Stimulated activated memory B cell treated with anti-CD40 and anti-IgM and Interleukin-4, amounts not matched to agents 10 μg/mL and 1 μg/mL and 100 μg/mL, for 72 hours (primary cell): ENCODE data around the gene EFHC1.
"Not testable (repeated sequence)": the region's sequence is repeated elsewhere in the genome, so short reads cannot be mapped to it uniquely, and the experiment has no call there.

Source experiments
- ATAC-seq: fragments of 150-1000 bp; cut with Tn5 transposase; 2 replicates; pipeline ENCODE4 v1.10.0; 2021
- H3K27ac Mint-ChIP-seq: one replicate; pipeline ENCODE4 v1.8.0; 2022; ENCODE audit warnings: mild to moderate bottlenecking, mixed read lengths
- H3K27me3 Mint-ChIP-seq: one replicate; pipeline ENCODE4 v1.8.0; 2022; ENCODE audit warnings: mixed read lengths
- H3K36me3 Mint-ChIP-seq: one replicate; pipeline ENCODE4 v1.8.0; 2022; ENCODE audit warnings: mixed read lengths
- H3K4me1 Mint-ChIP-seq: one replicate; pipeline ENCODE4 v1.8.0; 2022; ENCODE audit warnings: mixed read lengths
- H3K4me3 Mint-ChIP-seq: one replicate; pipeline ENCODE4 v1.8.0; 2022; ENCODE audit warnings: mild to moderate bottlenecking, moderate library complexity, mixed read lengths
- H3K9me3 Mint-ChIP-seq: one replicate; pipeline ENCODE4 v1.8.0; 2022; ENCODE audit warnings: mixed read lengths

EFHC1 gene

GRCh38 chr6:52411911-52412310, 8.2 kb upstream of the EFHC1 start:
- H3K4me3 Mint-ChIP-seq: no peak overlapping the region
- H3K9me3 Mint-ChIP-seq: no peaks in the 10 kb centered on the region
- no peaks in the 10 kb centered on the region for H3K36me3 Mint-ChIP-seq
- H3K27me3 Mint-ChIP-seq: no peaks in the 10 kb centered on the region
- H3K4me1 Mint-ChIP-seq: no peaks in the 10 kb centered on the region
- no peak for ATAC-seq
- no peak overlapping the region for H3K27ac Mint-ChIP-seq

GRCh38 chr6:52415333-52415732, 4.8 kb upstream of the EFHC1 start:
- no peak overlapping the region for H3K27ac Mint-ChIP-seq
- H3K4me1 Mint-ChIP-seq: peaks cover 6% of the 10 kb centered on the region
- H3K27me3 Mint-ChIP-seq: no peaks in the 10 kb centered on the region
- no peak for ATAC-seq
- H3K4me3 Mint-ChIP-seq: no peak overlapping the region
- H3K9me3 Mint-ChIP-seq: no peaks in the 10 kb centered on the region
- no peaks in the 10 kb centered on the region for H3K36me3 Mint-ChIP-seq

- ATAC-seq: no peak
- H3K4me3 Mint-ChIP-seq: no peak overlapping the region
These were observed 4.1 kb upstream of the EFHC1 start for GRCh38 chr6:52415917-52416628.

GRCh38 chr6:52416629-52417151, 3.5 kb upstream of the EFHC1 start:
- ATAC-seq: no peak
- Mint-ChIP-seq H3K9me3 (no peaks in the 10 kb centered on the region), H3K4me3 (no peak overlapping the region), H3K27me3 (no peaks in the 10 kb centered on the region), H3K27ac (no peak overlapping the region), H3K36me3 (no peaks in the 10 kb centered on the region), H3K4me1 (peaks cover 6% of the 10 kb centered on the region)

More at GRCh38 chr6:52415917-52416628, 4.1 kb upstream of the EFHC1 start:
- H3K36me3 Mint-ChIP-seq: no peaks in the 10 kb centered on the region
- H3K4me1 Mint-ChIP-seq: peaks cover 6% of the 10 kb centered on the region
- no peak overlapping the region for H3K27ac Mint-ChIP-seq
- no peaks in the 10 kb centered on the region for H3K27me3 Mint-ChIP-seq
- H3K9me3 Mint-ChIP-seq: no peaks in the 10 kb centered on the region

GRCh38 chr6:52417675-52418111, 2.4 kb upstream of the EFHC1 start:
- Mint-ChIP-seq H3K36me3 (no peaks in the 10 kb centered on the region), H3K4me3 (no peak overlapping the region), H3K27me3 (no peaks in the 10 kb centered on the region), H3K4me1 (peaks cover 6% of the 10 kb centered on the region), H3K9me3 (no peaks in the 10 kb centered on the region), H3K27ac (no peak overlapping the region)
- no peak for ATAC-seq

- H3K4me1 Mint-ChIP-seq: peaks cover 6% of the 10 kb centered on the region
- H3K9me3 Mint-ChIP-seq: no peaks in the 10 kb centered on the region
- H3K4me3 Mint-ChIP-seq: no peak overlapping the region
- no peaks in the 10 kb centered on the region for H3K27me3 Mint-ChIP-seq
- no peaks in the 10 kb centered on the region for H3K36me3 Mint-ChIP-seq
- ATAC-seq: no peak
- H3K27ac Mint-ChIP-seq: no peak overlapping the region
These were observed 1.5 kb upstream of the EFHC1 start for GRCh38 chr6:52418606-52419005.

- no peaks in the 10 kb centered on the region for H3K9me3 Mint-ChIP-seq
- H3K4me1 Mint-ChIP-seq: peaks cover 6% of the 10 kb centered on the region
- H3K27ac Mint-ChIP-seq: no peak overlapping the region
- ATAC-seq: no peak
- no peak overlapping the region for H3K4me3 Mint-ChIP-seq
- no peaks in the 10 kb centered on the region for H3K27me3 Mint-ChIP-seq
- H3K36me3 Mint-ChIP-seq: peaks cover 5% of the 10 kb centered on the region
These were observed 671 bp downstream of the EFHC1 start for GRCh38 chr6:52420668-52421358.

GRCh38 chr6:52422156-52422555, 2.0 kb downstream of the EFHC1 start:
- H3K36me3 Mint-ChIP-seq: peaks cover 5% of the 10 kb centered on the region
- no peak for ATAC-seq
- peaks cover 6% of the 10 kb centered on the region for H3K4me1 Mint-ChIP-seq

GRCh38 chr6:52423448-52423847, 3.3 kb downstream of the EFHC1 start:
- H3K27ac Mint-ChIP-seq: no peak overlapping the region
- no peaks in the 10 kb centered on the region for H3K9me3 Mint-ChIP-seq
- H3K4me1 Mint-ChIP-seq: peaks cover 6% of the 10 kb centered on the region
- peaks cover 8% of the 10 kb centered on the region for H3K36me3 Mint-ChIP-seq
- no peak for ATAC-seq
- no peak overlapping the region for H3K4me3 Mint-ChIP-seq
- no peaks in the 10 kb centered on the region for H3K27me3 Mint-ChIP-seq

More at GRCh38 chr6:52422156-52422555, 2.0 kb downstream of the EFHC1 start:
- no peak overlapping the region for H3K27ac Mint-ChIP-seq
- H3K4me3 Mint-ChIP-seq: no peak overlapping the region
- H3K9me3 Mint-ChIP-seq: no peaks in the 10 kb centered on the region
- H3K27me3 Mint-ChIP-seq: no peaks in the 10 kb centered on the region

- Mint-ChIP-seq H3K4me1 (peaks cover 6% of the 10 kb centered on the region), H3K4me3 (no peak overlapping the region), H3K27ac (no peak overlapping the region), H3K9me3 (no peaks in the 10 kb centered on the region), H3K27me3 (no peaks in the 10 kb centered on the region), H3K36me3 (peaks cover 13% of the 10 kb centered on the region)
- no peak for ATAC-seq
These were observed 3.8 kb downstream of the EFHC1 start for GRCh38 chr6:52423971-52424381.

GRCh38 chr6:52424513-52424912, 4.4 kb downstream of the EFHC1 start:
- H3K9me3 Mint-ChIP-seq: peaks cover under 1% of the 10 kb centered on the region
- no peak overlapping the region for H3K4me3 Mint-ChIP-seq
- ATAC-seq: no peak
- H3K4me1 Mint-ChIP-seq: peaks cover 1% of the 10 kb centered on the region
- H3K36me3 Mint-ChIP-seq: peaks cover 18% of the 10 kb centered on the region
- no peaks in the 10 kb centered on the region for H3K27me3 Mint-ChIP-seq
- no peak overlapping the region for H3K27ac Mint-ChIP-seq

- Mint-ChIP-seq H3K27ac (no peak overlapping the region), H3K4me3 (no peak overlapping the region), H3K36me3 (peaks cover 40% of the 10 kb centered on the region), H3K27me3 (no peaks in the 10 kb centered on the region), H3K4me1 (peaks cover 7% of the 10 kb centered on the region), H3K9me3 (peaks cover 2% of the 10 kb centered on the region)
- no peak for ATAC-seq
These were observed 6.5 kb downstream of the EFHC1 start for GRCh38 chr6:52426667-52427066.

- H3K4me3 Mint-ChIP-seq, ATAC-seq, H3K27me3 Mint-ChIP-seq, H3K27ac Mint-ChIP-seq, H3K4me1 Mint-ChIP-seq, H3K9me3 Mint-ChIP-seq: not testable (repeated sequence)
- H3K36me3 Mint-ChIP-seq: peaks cover 75% of the 10 kb centered on the region
These were observed 13.2 kb downstream of the EFHC1 start for GRCh38 chr6:52433294-52433693.

- Mint-ChIP-seq H3K9me3 (no peaks in the 10 kb centered on the region), H3K27me3 (no peaks in the 10 kb centered on the region), H3K36me3 (peaks cover 65% of the 10 kb centered on the region), H3K4me1 (peaks cover 7% of the 10 kb centered on the region), H3K27ac (no peak overlapping the region), H3K4me3 (no peak overlapping the region)
- ATAC-seq: no peak
These were observed 15.2 kb downstream of the EFHC1 start for GRCh38 chr6:52435345-52435744.

- no peak for ATAC-seq
- peaks cover 57% of the 10 kb centered on the region for H3K36me3 Mint-ChIP-seq
- H3K27me3 Mint-ChIP-seq: no peaks in the 10 kb centered on the region
- H3K27ac Mint-ChIP-seq: no peak overlapping the region
- no peaks in the 10 kb centered on the region for H3K4me1 Mint-ChIP-seq
- no peak overlapping the region for H3K4me3 Mint-ChIP-seq
- H3K9me3 Mint-ChIP-seq: peaks cover 7% of the 10 kb centered on the region
These were observed 18.8 kb downstream of the EFHC1 start for GRCh38 chr6:52438926-52439325.

- Mint-ChIP-seq H3K27ac (no peak overlapping the region), H3K27me3 (no peaks in the 10 kb centered on the region), H3K9me3 (peaks cover 15% of the 10 kb centered on the region), H3K36me3 (peaks cover 49% of the 10 kb centered on the region), H3K4me3 (no peak overlapping the region), H3K4me1 (no peaks in the 10 kb centered on the region)
- ATAC-seq: no peak
These were observed 34.4 kb downstream of the EFHC1 start for GRCh38 chr6:52454556-52454955.
